Left lobe of liver (tissue), 2 donors: Measurements from ENCODE around the gene SERPINE3. TPM values are rescaled to one million over a fixed set of nuclear protein-coding genes. Genes with fewer than 3 reads are reported as not detected.

Experiments used
- ATAC-seq: fragments of 200-7000 bp; cut with Tn5 transposase; one replicate; pipeline ENCODE4 v1.9.1; 2020; ENCODE audit warnings: mild to moderate bottlenecking, moderate library complexity
- DNase-seq: peaks from one replicate; pipeline ENCODE4 v3.0.0-alpha.2; 2020; ENCODE audit warnings: low spot score
- total RNA-seq: library from RNA; stranded (reverse); gene quantifications from one replicate; pipeline ENCODE4 v1.2.1, GENCODE V29; 2021
- donor health status: DM: no; HTN: no; CAD: no; lungs with moderate emphysema.
- donor health status: DM: no; HTN: yes; CAD: no.

SERPINE3 gene
- total RNA-seq, result not detected

- no peak for ATAC-seq
- no peak for DNase-seq
Measured at GRCh38 chr13:51339354-51339753, at the start of gene SERPINE3. Gene SERPINE3, plus strand, starts transcription at chr13:51339691. Its CDS starts 1,401 bp downstream, at chr13:51341092.

- DNase-seq (no peak), ATAC-seq (no peak)
Measured at GRCh38 chr13:51291341-51291740, 48.1 kb upstream of the SERPINE3 start.

GRCh38 chr13:51292000-51292565 lies 47.4 kb upstream of the SERPINE3 start:
- DNase-seq, result no peak
- ATAC-seq, result no peak

GRCh38 chr13:51297556-51297955 lies 41.9 kb upstream of the SERPINE3 start:
- DNase-seq, result no peak
- no peak for ATAC-seq

- no peak for DNase-seq
- no peak for ATAC-seq
Measured at GRCh38 chr13:51298812-51299211, 40.7 kb upstream of the SERPINE3 start.

GRCh38 chr13:51303063-51303552 lies 36.4 kb upstream of the SERPINE3 start:
- DNase-seq, result no peak
- no peak for ATAC-seq

GRCh38 chr13:51303882-51304281 lies 35.6 kb upstream of the SERPINE3 start:
- DNase-seq, result no peak
- ATAC-seq, result no peak

- no peak for ATAC-seq
- DNase-seq, result no peak
Measured at GRCh38 chr13:51305271-51305967, 34.1 kb upstream of the SERPINE3 start.

GRCh38 chr13:51308781-51309180 lies 30.7 kb upstream of the SERPINE3 start:
- no peak for ATAC-seq
- no peak for DNase-seq

- DNase-seq, result no peak
- no peak for ATAC-seq
Measured at GRCh38 chr13:51311231-51311630, 28.3 kb upstream of the SERPINE3 start.

GRCh38 chr13:51311957-51312520 lies 27.5 kb upstream of the SERPINE3 start:
- ATAC-seq (no peak), DNase-seq (no peak)

- ATAC-seq, result no peak
Measured at GRCh38 chr13:51313619-51314018, 25.9 kb upstream of the SERPINE3 start.

GRCh38 chr13:51317262-51317661 lies 22.2 kb upstream of the SERPINE3 start:
- no peak for DNase-seq
- ATAC-seq, result no peak

More at GRCh38 chr13:51313619-51314018, 25.9 kb upstream of the SERPINE3 start:
- peak; percentile 3 for DNase-seq

- ATAC-seq (no peak), DNase-seq (no peak)
Measured at GRCh38 chr13:51318015-51318414, 21.5 kb upstream of the SERPINE3 start.

GRCh38 chr13:51318876-51319275 lies 20.6 kb upstream of the SERPINE3 start:
- no peak for DNase-seq
- ATAC-seq, result no peak

- DNase-seq (no peak), ATAC-seq (no peak)
Measured at GRCh38 chr13:51321836-51322235, 17.7 kb upstream of the SERPINE3 start.

GRCh38 chr13:51322826-51323225 lies 16.7 kb upstream of the SERPINE3 start:
- no peak for ATAC-seq
- no peak for DNase-seq

GRCh38 chr13:51323824-51324511 lies 15.5 kb upstream of the SERPINE3 start:
- peak; percentile 52 for ATAC-seq

GRCh38 chr13:51324714-51325420 lies 14.6 kb upstream of the SERPINE3 start:
- ATAC-seq, result peak; percentile 19

More at GRCh38 chr13:51323824-51324511, 15.5 kb upstream of the SERPINE3 start:
- no peak for DNase-seq

GRCh38 chr13:51325837-51326236 lies 13.7 kb upstream of the SERPINE3 start:
- no peak for DNase-seq

More at GRCh38 chr13:51324714-51325420, 14.6 kb upstream of the SERPINE3 start:
- DNase-seq, result no peak

GRCh38 chr13:51326777-51327176 lies 12.7 kb upstream of the SERPINE3 start:
- ATAC-seq (no peak), DNase-seq (no peak)

More at GRCh38 chr13:51325837-51326236, 13.7 kb upstream of the SERPINE3 start:
- no peak for ATAC-seq
